Smooth muscle cell (in vitro differentiated cells): Measurements from ENCODE around the gene LUC7L2. TPM values are rescaled to one million over a fixed set of nuclear protein-coding genes. Genes with fewer than 3 reads are reported as not detected.

Source experiments
- DNase-seq: peaks from one replicate; lab custom pipeline; 2025; ENCODE audit not compliant: unreplicated experiment; lab: John Stamatoyannopoulos, UW
- H2AFZ ChIP-seq: fragments of 200-600 bp; sonication (generic); 2 replicates; pipeline ENCODE4 v1.6.0; 2016; ENCODE audit warnings: antibody characterized with exemption, low read depth, mild to moderate bottlenecking
- H3F3A ChIP-seq: fragments of 200-600 bp; sonication (generic); 2 replicates; pipeline ENCODE4 v1.6.0; 2017; ENCODE audit warnings: antibody characterized with exemption, low read depth
- H3K27ac ChIP-seq: fragments of 200-600 bp; sonication (generic); 2 replicates; pipeline ENCODE4 v1.5.1; 2016; ENCODE audit warnings: low read depth, mild to moderate bottlenecking
- H3K27me3 ChIP-seq: fragments of 200-600 bp; sonication (generic); 2 replicates; pipeline ENCODE4 v1.6.1; 2016; ENCODE audit warnings: low read depth, mild to moderate bottlenecking
- H3K36me3 ChIP-seq: fragments of 200-600 bp; sonication (generic); 2 replicates; pipeline ENCODE4 v1.5.1; 2016; ENCODE audit warnings: low read depth
- H3K4me1 ChIP-seq: fragments of 200-600 bp; sonication (generic); 2 replicates; pipeline ENCODE4 v1.5.1; 2016; ENCODE audit warnings: low read depth
- H3K4me2 ChIP-seq: fragments of 200-600 bp; sonication (generic); 2 replicates; pipeline ENCODE4 v1.6.0; 2016; ENCODE audit warnings: mild to moderate bottlenecking
- H3K4me3 ChIP-seq: fragments of 200-600 bp; sonication (generic); 2 replicates; pipeline ENCODE4 v1.5.1; 2016; ENCODE audit warnings: mild to moderate bottlenecking
- H3K79me2 ChIP-seq: fragments of 200-600 bp; sonication (generic); 2 replicates; pipeline ENCODE4 v1.6.0; 2016; ENCODE audit warnings: low read depth, mild to moderate bottlenecking
- H3K9ac ChIP-seq: fragments of 200-600 bp; sonication (generic); 2 replicates; pipeline ENCODE4 v1.6.0; 2016; ENCODE audit warnings: low read depth
- H3K9me3 ChIP-seq: fragments of 200-600 bp; sonication (generic); replicated peaks from 2 replicates; pipeline ENCODE4 v1.5.1; 2016; ENCODE audit warnings: low read depth
- H4K20me1 ChIP-seq: fragments of 200-600 bp; sonication (generic); 2 replicates; pipeline ENCODE4 v1.6.0; 2016; ENCODE audit warnings: low read depth
- CTCF ChIP-seq: fragments of 200-600 bp; sonication (generic); IDR thresholded peaks from 2 replicates; pipeline ENCODE4 v1.5.1; 2017; ENCODE audit warnings: borderline replicate concordance, mild to moderate bottlenecking, antibody characterized with exemption; ENCODE audit not compliant: insufficient read depth, poor library complexity, severe bottlenecking
- WGBS: methylation state at CpG from one replicate; pipeline ENCODE4 v1.1.7; 2016; ENCODE audit warnings: low lambda C conversion rate; 5-methylcytosine and 5-hydroxymethylcytosine counted together
- polyA plus RNA-seq: library from polyadenylated mRNA; unstranded; fragments of >200 nt; fragmentation: Nextera tagmentation; extraction: Ambion mirVana; gene quantifications from 2 replicates; pipeline ENCODE4 v1.2.1, GENCODE V29; 2016
- total RNA-seq: library from RNA; depleted of rRNA; stranded (reverse); fragments of >200 nt; gene quantifications from 2 replicates; pipeline ENCODE4 v1.2.3, GENCODE V29; 2014

LUC7L2 gene
- total and polyA plus RNA-seq, 2 experiments from 2014 or later, result 60.0 to 70.5 TPM

GRCh38 chr7:139341776-139342226 lies 17.9 kb upstream of the LUC7L2 start:
- Histone ChIP-seq H3K27me3 (no peaks in the 10 kb centered on the region), H3F3A (peaks cover 12% of the 10 kb centered on the region), H3K9ac (peak overlapping the region; percentile 94), H3K79me2 (peaks cover 15% of the 10 kb centered on the region), H2AFZ (peak overlapping the region; percentile 88), H3K27ac (peak overlapping the region; percentile 95), H3K4me1 (no peaks in the 10 kb centered on the region), H3K4me3 (peak overlapping the region; percentile 70), H4K20me1 (no peaks in the 10 kb centered on the region), H3K36me3 (no peaks in the 10 kb centered on the region), H3K9me3 (no peaks in the 10 kb centered on the region), H3K4me2 (peak overlapping the region; percentile 86)
- TF ChIP-seq CTCF, result no peak
- WGBS, result 2% methylated on average over 9 of the region's 9 CpGs
- no peak for DNase-seq

GRCh38 chr7:139345042-139345441 lies 14.7 kb upstream of the LUC7L2 start:
- Histone ChIP-seq H3F3A (peaks cover under 1% of the 10 kb centered on the region), H3K9me3 (no peaks in the 10 kb centered on the region), H2AFZ (no peak overlapping the region), H3K27ac (no peak overlapping the region), H4K20me1 (no peaks in the 10 kb centered on the region), H3K79me2 (peaks cover 15% of the 10 kb centered on the region), H3K27me3 (no peaks in the 10 kb centered on the region), H3K9ac (no peak overlapping the region), H3K36me3 (no peaks in the 10 kb centered on the region), H3K4me2 (no peak overlapping the region), H3K4me3 (no peak overlapping the region), H3K4me1 (no peaks in the 10 kb centered on the region)
- no peak for TF ChIP-seq CTCF
- no peak for DNase-seq
- WGBS, result 95% methylated on average over 1 of the region's 1 CpG

- H3F3A ChIP-seq, result no peaks in the 10 kb centered on the region
- H3K79me2 ChIP-seq, result peaks cover 3% of the 10 kb centered on the region
- H4K20me1 ChIP-seq, result no peaks in the 10 kb centered on the region
- H3K4me3 ChIP-seq, result no peak overlapping the region
- no peaks in the 10 kb centered on the region for H3K9me3 ChIP-seq
- no peak for DNase-seq
- H3K4me2 ChIP-seq, result no peak overlapping the region
- 97% methylated on average over 2 of the region's 2 CpGs for WGBS
- no peak for TF ChIP-seq CTCF
- no peak overlapping the region for H3K27ac ChIP-seq
- no peaks in the 10 kb centered on the region for H3K27me3 ChIP-seq
- H2AFZ ChIP-seq, result no peak overlapping the region
- H3K36me3 ChIP-seq, result no peaks in the 10 kb centered on the region
- H3K4me1 ChIP-seq, result no peaks in the 10 kb centered on the region
- H3K9ac ChIP-seq, result no peak overlapping the region
Observed at GRCh38 chr7:139351027-139351426, 8.7 kb upstream of the LUC7L2 start.

- Histone ChIP-seq H3K27me3 (no peaks in the 10 kb centered on the region), H3F3A (peaks cover 11% of the 10 kb centered on the region), H3K79me2 (peaks cover 9% of the 10 kb centered on the region), H2AFZ (no peak overlapping the region), H3K9ac (no peak overlapping the region), H3K9me3 (no peaks in the 10 kb centered on the region), H3K4me1 (peaks cover 6% of the 10 kb centered on the region), H3K27ac (no peak overlapping the region), H3K4me2 (no peak overlapping the region), H3K36me3 (no peaks in the 10 kb centered on the region), H3K4me3 (no peak overlapping the region), H4K20me1 (no peaks in the 10 kb centered on the region)
- 92% methylated on average over 2 of the region's 2 CpGs for WGBS
- no peak for TF ChIP-seq CTCF
- no peak for DNase-seq
Observed at GRCh38 chr7:139354729-139355128, 5.0 kb upstream of the LUC7L2 start.
